Liver (tissue), 3 donors: ENCODE results near the gene SMYD5.

Experiments
- JUND ChIP-seq, 2 donors: IDR thresholded peaks; 2 replicates each; pipeline ENCODE4 v1.6.1; 2016; ENCODE audit warnings: antibody characterized with exemption in 2 of 2
- RAD21 ChIP-seq, 2 donors: IDR thresholded peaks; 2 replicates each; pipeline ENCODE4 v1.6.1; 2016; ENCODE audit warnings: antibody characterized with exemption in 2 of 2, mild to moderate bottlenecking in 2 of 2
- TF ChIP-seq, protein P1 (sequence below): fragments of 150-350 bp; IDR thresholded peaks from 2 replicates; pipeline ENCODE4 v1.5.1; 2017; ENCODE audit warnings: improper control_type of control experiment, low read depth, low read length; ENCODE audit not compliant: missing input control
- TF ChIP-seq, protein P2 (sequence below): IDR thresholded peaks from 2 replicates; pipeline ENCODE4 v1.6.1; 2016; ENCODE audit warnings: antibody characterized with exemption
- donor health status: healthy.
- donor health status: healthy.

DNA sequence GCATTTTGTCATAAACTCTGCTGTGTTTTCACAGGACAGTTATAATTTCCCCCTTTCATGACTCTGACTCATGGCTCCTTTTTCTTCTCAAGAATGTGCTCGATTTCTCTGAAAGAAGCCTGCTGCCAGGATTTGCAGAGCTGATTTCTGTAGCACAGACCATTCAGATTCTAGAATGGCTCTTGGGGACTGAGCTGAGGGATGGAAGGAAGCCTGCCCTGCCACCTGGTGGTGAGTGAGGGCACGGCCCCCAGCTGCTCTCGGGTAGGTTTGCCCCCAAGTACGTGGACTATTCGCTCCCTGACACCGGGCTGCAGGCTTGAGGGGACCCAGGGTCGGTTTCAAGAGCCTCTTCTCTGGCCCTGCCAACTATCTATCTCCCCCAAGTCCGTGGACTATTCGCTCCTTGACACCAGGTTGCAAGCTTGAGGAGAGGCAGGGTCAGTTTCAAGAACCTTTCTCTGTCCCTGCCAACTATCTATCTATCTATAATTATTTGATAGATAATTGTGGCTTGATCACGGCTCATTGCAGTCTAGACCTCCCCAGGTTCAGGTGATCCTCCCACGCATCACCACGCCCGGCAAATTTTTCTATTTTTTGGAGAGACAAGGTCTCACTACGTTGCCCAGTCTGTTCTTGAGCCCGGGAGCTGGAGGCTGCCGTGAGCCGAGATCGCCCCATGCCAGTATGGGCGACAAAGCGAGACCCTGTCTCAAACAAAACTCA is 1.4 kb upstream of the SMYD5 start:
- TF ChIP-seq, protein P1, sequence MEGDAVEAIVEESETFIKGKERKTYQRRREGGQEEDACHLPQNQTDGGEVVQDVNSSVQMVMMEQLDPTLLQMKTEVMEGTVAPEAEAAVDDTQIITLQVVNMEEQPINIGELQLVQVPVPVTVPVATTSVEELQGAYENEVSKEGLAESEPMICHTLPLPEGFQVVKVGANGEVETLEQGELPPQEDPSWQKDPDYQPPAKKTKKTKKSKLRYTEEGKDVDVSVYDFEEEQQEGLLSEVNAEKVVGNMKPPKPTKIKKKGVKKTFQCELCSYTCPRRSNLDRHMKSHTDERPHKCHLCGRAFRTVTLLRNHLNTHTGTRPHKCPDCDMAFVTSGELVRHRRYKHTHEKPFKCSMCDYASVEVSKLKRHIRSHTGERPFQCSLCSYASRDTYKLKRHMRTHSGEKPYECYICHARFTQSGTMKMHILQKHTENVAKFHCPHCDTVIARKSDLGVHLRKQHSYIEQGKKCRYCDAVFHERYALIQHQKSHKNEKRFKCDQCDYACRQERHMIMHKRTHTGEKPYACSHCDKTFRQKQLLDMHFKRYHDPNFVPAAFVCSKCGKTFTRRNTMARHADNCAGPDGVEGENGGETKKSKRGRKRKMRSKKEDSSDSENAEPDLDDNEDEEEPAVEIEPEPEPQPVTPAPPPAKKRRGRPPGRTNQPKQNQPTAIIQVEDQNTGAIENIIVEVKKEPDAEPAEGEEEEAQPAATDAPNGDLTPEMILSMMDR = peak; percentile 83
- TF ChIP-seq, protein P2, sequence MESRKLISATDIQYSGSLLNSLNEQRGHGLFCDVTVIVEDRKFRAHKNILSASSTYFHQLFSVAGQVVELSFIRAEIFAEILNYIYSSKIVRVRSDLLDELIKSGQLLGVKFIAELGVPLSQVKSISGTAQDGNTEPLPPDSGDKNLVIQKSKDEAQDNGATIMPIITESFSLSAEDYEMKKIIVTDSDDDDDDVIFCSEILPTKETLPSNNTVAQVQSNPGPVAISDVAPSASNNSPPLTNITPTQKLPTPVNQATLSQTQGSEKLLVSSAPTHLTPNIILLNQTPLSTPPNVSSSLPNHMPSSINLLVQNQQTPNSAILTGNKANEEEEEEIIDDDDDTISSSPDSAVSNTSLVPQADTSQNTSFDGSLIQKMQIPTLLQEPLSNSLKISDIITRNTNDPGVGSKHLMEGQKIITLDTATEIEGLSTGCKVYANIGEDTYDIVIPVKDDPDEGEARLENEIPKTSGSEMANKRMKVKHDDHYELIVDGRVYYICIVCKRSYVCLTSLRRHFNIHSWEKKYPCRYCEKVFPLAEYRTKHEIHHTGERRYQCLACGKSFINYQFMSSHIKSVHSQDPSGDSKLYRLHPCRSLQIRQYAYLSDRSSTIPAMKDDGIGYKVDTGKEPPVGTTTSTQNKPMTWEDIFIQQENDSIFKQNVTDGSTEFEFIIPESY = no peak
- TF ChIP-seq JUND (IDR thresholded peaks at IDR 0.05) (no peak), RAD21 (IDR thresholded peaks at IDR 0.05) (peak; percentile 72 to 81)
